Smooth muscle cell (in vitro differentiated cells): ENCODE data around the gene TVP23A. TPM values are rescaled to one million over a fixed set of nuclear protein-coding genes. Genes with fewer than 3 reads are reported as not detected.
"Not testable (repeated sequence)": the region's sequence is repeated elsewhere in the genome, so short reads cannot be mapped to it uniquely, and the experiment has no call there.

ENCODE experiments used
- DNase-seq: peaks from one replicate; lab custom pipeline; 2025; ENCODE audit not compliant: unreplicated experiment; lab: John Stamatoyannopoulos, UW
- H2AFZ ChIP-seq: fragments of 200-600 bp; sonication (generic); 2 replicates; pipeline ENCODE4 v1.6.0; 2016; ENCODE audit warnings: antibody characterized with exemption, low read depth, mild to moderate bottlenecking
- H3F3A ChIP-seq: fragments of 200-600 bp; sonication (generic); 2 replicates; pipeline ENCODE4 v1.6.0; 2017; ENCODE audit warnings: antibody characterized with exemption, low read depth
- H3K27ac ChIP-seq: fragments of 200-600 bp; sonication (generic); 2 replicates; pipeline ENCODE4 v1.5.1; 2016; ENCODE audit warnings: low read depth, mild to moderate bottlenecking
- H3K27me3 ChIP-seq: fragments of 200-600 bp; sonication (generic); 2 replicates; pipeline ENCODE4 v1.6.1; 2016; ENCODE audit warnings: low read depth, mild to moderate bottlenecking
- H3K36me3 ChIP-seq: fragments of 200-600 bp; sonication (generic); 2 replicates; pipeline ENCODE4 v1.5.1; 2016; ENCODE audit warnings: low read depth
- H3K4me1 ChIP-seq: fragments of 200-600 bp; sonication (generic); 2 replicates; pipeline ENCODE4 v1.5.1; 2016; ENCODE audit warnings: low read depth
- H3K4me2 ChIP-seq: fragments of 200-600 bp; sonication (generic); 2 replicates; pipeline ENCODE4 v1.6.0; 2016; ENCODE audit warnings: mild to moderate bottlenecking
- H3K4me3 ChIP-seq: fragments of 200-600 bp; sonication (generic); 2 replicates; pipeline ENCODE4 v1.5.1; 2016; ENCODE audit warnings: mild to moderate bottlenecking
- H3K79me2 ChIP-seq: fragments of 200-600 bp; sonication (generic); 2 replicates; pipeline ENCODE4 v1.6.0; 2016; ENCODE audit warnings: low read depth, mild to moderate bottlenecking
- H3K9ac ChIP-seq: fragments of 200-600 bp; sonication (generic); 2 replicates; pipeline ENCODE4 v1.6.0; 2016; ENCODE audit warnings: low read depth
- H3K9me3 ChIP-seq: fragments of 200-600 bp; sonication (generic); replicated peaks from 2 replicates; pipeline ENCODE4 v1.5.1; 2016; ENCODE audit warnings: low read depth
- H4K20me1 ChIP-seq: fragments of 200-600 bp; sonication (generic); 2 replicates; pipeline ENCODE4 v1.6.0; 2016; ENCODE audit warnings: low read depth
- CTCF ChIP-seq: fragments of 200-600 bp; sonication (generic); IDR thresholded peaks from 2 replicates; pipeline ENCODE4 v1.5.1; 2017; ENCODE audit warnings: borderline replicate concordance, mild to moderate bottlenecking, antibody characterized with exemption; ENCODE audit not compliant: insufficient read depth, poor library complexity, severe bottlenecking
- WGBS: methylation state at CpG from one replicate; pipeline ENCODE4 v1.1.7; 2016; ENCODE audit warnings: low lambda C conversion rate; 5-methylcytosine and 5-hydroxymethylcytosine counted together
- polyA plus RNA-seq: library from polyadenylated mRNA; unstranded; fragments of >200 nt; fragmentation: Nextera tagmentation; extraction: Ambion mirVana; gene quantifications from 2 replicates; pipeline ENCODE4 v1.2.1, GENCODE V29; 2016
- total RNA-seq: library from RNA; depleted of rRNA; stranded (reverse); fragments of >200 nt; gene quantifications from 2 replicates; pipeline ENCODE4 v1.2.3, GENCODE V29; 2014

TVP23A gene
- total and polyA plus RNA-seq, 2 experiments from 2014 or later, result 0.13 to 0.45 TPM

DNA sequence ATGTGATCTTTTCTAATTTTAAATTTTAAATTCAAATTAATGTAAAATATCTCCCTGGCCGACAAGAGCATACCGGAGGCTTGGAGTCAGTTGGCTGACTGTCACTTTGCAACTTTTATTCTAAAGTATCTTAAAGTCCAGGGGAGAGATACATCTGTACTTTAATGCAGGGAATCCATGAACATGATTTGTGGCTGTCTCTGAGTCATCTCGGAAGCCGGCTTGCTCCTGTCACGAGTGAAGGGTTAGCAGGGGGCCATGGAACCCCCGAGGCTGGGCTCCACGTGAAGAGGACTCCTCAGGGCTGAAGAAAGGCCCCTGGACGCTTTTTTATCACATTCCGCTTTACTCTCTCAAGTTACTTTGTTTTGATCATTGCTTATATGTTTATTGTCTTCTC lies 13.3 kb downstream of the TVP23A start:
- Histone ChIP-seq H3K27me3 (no peaks in the 10 kb centered on the region), H3K36me3 (no peaks in the 10 kb centered on the region), H3K27ac (no peak overlapping the region), H3K4me1 (no peaks in the 10 kb centered on the region), H2AFZ (no peak overlapping the region), H3K79me2 (no peaks in the 10 kb centered on the region), H3F3A (no peaks in the 10 kb centered on the region), H3K4me2 (no peak overlapping the region), H3K4me3 (no peak overlapping the region), H4K20me1 (no peaks in the 10 kb centered on the region), H3K9ac (no peak overlapping the region), H3K9me3 (no peaks in the 10 kb centered on the region)
- DNase-seq, result no peak
- 70% methylated on average over 9 of the region's 9 CpGs for WGBS
- TF ChIP-seq CTCF, result no peak

GRCh38 chr16:10799736-10800135 lies 18.9 kb downstream of the TVP23A start:
- Histone ChIP-seq H3F3A (no peaks in the 10 kb centered on the region), H3K4me3 (no peak overlapping the region), H4K20me1 (no peaks in the 10 kb centered on the region), H3K27me3 (no peaks in the 10 kb centered on the region), H3K27ac (no peak overlapping the region), H3K9ac (no peak overlapping the region), H3K79me2 (no peaks in the 10 kb centered on the region), H3K4me1 (no peaks in the 10 kb centered on the region), H3K9me3 (no peaks in the 10 kb centered on the region), H3K36me3 (no peaks in the 10 kb centered on the region), H2AFZ (no peak overlapping the region), H3K4me2 (no peak overlapping the region)
- no peak for TF ChIP-seq CTCF
- WGBS, result 83% methylated on average over 3 of the region's 3 CpGs
- DNase-seq, result no peak

GRCh38 chr16:10791048-10791447 lies 27.5 kb downstream of the TVP23A start:
- no peaks in the 10 kb centered on the region for H3K36me3 ChIP-seq
- H3K4me1 ChIP-seq, result peaks cover 4% of the 10 kb centered on the region
- no peaks in the 10 kb centered on the region for H3K79me2 ChIP-seq
- H4K20me1 ChIP-seq, result no peaks in the 10 kb centered on the region
- H2AFZ ChIP-seq, result no peak overlapping the region
- no peak overlapping the region for H3K27ac ChIP-seq
- H3K27me3 ChIP-seq, result no peaks in the 10 kb centered on the region
- DNase-seq, result no peak
- no peak overlapping the region for H3K4me3 ChIP-seq
- H3K9ac ChIP-seq, result no peak overlapping the region
- 92% methylated on average over 4 of the region's 4 CpGs for WGBS
- no peaks in the 10 kb centered on the region for H3F3A ChIP-seq
- no peak overlapping the region for H3K4me2 ChIP-seq
- no peaks in the 10 kb centered on the region for H3K9me3 ChIP-seq
- TF ChIP-seq CTCF, result no peak

- H3K9me3 ChIP-seq, result not testable (repeated sequence)
These were observed 30.0 kb downstream of the TVP23A start for GRCh38 chr16:10788630-10789029.

More at GRCh38 chr16:10788630-10789029, 30.0 kb downstream of the TVP23A start:
- H3F3A ChIP-seq, H2AFZ ChIP-seq, H3K79me2 ChIP-seq, H3K27me3 ChIP-seq, H4K20me1 ChIP-seq, H3K9ac ChIP-seq, H3K4me2 ChIP-seq, H3K4me1 ChIP-seq, DNase-seq, H3K27ac ChIP-seq, H3K4me3 ChIP-seq, H3K36me3 ChIP-seq: not testable (repeated sequence)
- WGBS, result 71% methylated on average over 4 of the region's 4 CpGs
